ENCODE results near the gene TTC21A. TPM values are rescaled to one million over a fixed set of nuclear protein-coding genes. Genes with fewer than 3 reads are reported as not detected.
A peak's percentile ranks its signal among the peaks of the same experiment; 100 is the strongest.
"Not testable (repeated sequence)": the region's sequence is repeated elsewhere in the genome, so short reads cannot be mapped to it uniquely, and the experiment has no call there.

The TTC21A gene
- total and polyA plus RNA-seq, 2 of the 13 experiments (the other 11 are each of a cell fraction or from before 2014, with no cell fraction given): 0.31 to 1.5 TPM

GRCh38 chr3:39107388-39108199, at the start of gene TTC21A, which contains the start of gene GORASP1 (continued):
- no peak for TF ChIP-seq ZNF12 (CRISPR knock-in tag; IDR thresholded peaks at IDR 0.05)
- peak; percentile 75 for TF ChIP-seq ZFY (CRISPR knock-in tag; IDR thresholded peaks at IDR 0.05)
- peak; percentile 56; the same call in 1 of the 2 replicates for TF ChIP-seq PAX8 (CRISPR knock-in tag; IDR thresholded peaks at IDR 0.05; ENCODE audit: borderline replicate concordance)
- TF ChIP-seq FUBP1 (CRISPR knock-in tag; IDR thresholded peaks at IDR 0.05; ENCODE audit: borderline replicate concordance): peak; percentile 64; the same call in 1 of the 2 replicates
- TF ChIP-seq ZFYVE20 (CRISPR knock-in tag; IDR thresholded peaks at IDR 0.05; ENCODE audit: borderline replicate concordance, low read depth): 0 out of 2 replicates have a peak, but pooled peaks have one; percentile 36
- peak; percentile 42; the same call in 1 of the 2 replicates for TF ChIP-seq ZNF34 (CRISPR knock-in tag; IDR thresholded peaks at IDR 0.05; ENCODE audit: borderline replicate concordance)
- TF ChIP-seq MXD3 (CRISPR knock-in tag; IDR thresholded peaks at IDR 0.05): peak; percentile 19
- TF ChIP-seq ZSCAN25 (CRISPR knock-in tag; IDR thresholded peaks at IDR 0.05): peak; percentile 20; the same call in 1 of the 2 replicates
- TF ChIP-seq POLR2AphosphoS5 (IDR thresholded peaks at IDR 0.05; ENCODE audit: low read depth, low read length): peak; percentile 63
- TF ChIP-seq MXI1 (IDR thresholded peaks at IDR 0.05; ENCODE audit: borderline replicate concordance, low read depth, low read length): peak; percentile 49; the same call in 1 of the 3 replicates
- no peak for TF ChIP-seq ZBTB8A (CRISPR knock-in tag; IDR thresholded peaks at IDR 0.05; ENCODE audit: borderline replicate concordance, low read depth)

- FAIRE-seq; POLR2A ChIA-PET; H3K9ac ChIP-seq (ENCODE audit: insufficient read depth, low read depth, low read length); H3K4me3 ChIP-seq (replicated peaks in 1 of 3; ENCODE audit: insufficient read depth in 1 of 3, low read depth in 2 of 3, low read length in 3 of 3); CTCF ChIA-PET (ENCODE audit: low intra/inter-chr PET ratio, low total read pairs); H3K4me2 ChIP-seq (ENCODE audit: low read depth, low read length); in situ Hi-C loops (cut with HindIII; ENCODE audit: extremely low pct_ligation_motif_present, low pct_unique_long_range_greater_than_20kb); H3K9me3 ChIP-seq (ENCODE audit: low read length); intact Hi-C loops (cut with micrococcal nuclease; ENCODE audit: unreplicated experiment); H3K27me3 ChIP-seq (ENCODE audit: control insufficient read depth in 1 of 2, insufficient read depth in 2 of 2, low read length in 2 of 2); ATAC-seq; DNase-seq (ENCODE audit: low spot score); BruUV-seq (replicated peaks); H2AFZ ChIP-seq (ENCODE audit: low read length); H3K27ac ChIP-seq (ENCODE audit: extremely low read length, insufficient read depth, low read length): not testable (repeated sequence)
- H3K79me2 ChIP-seq (ENCODE audit: insufficient read depth, low read length): peaks cover 51% of the 10 kb centered on the region
- peaks cover 24% of the 10 kb centered on the region; the same call in 1 of the 2 replicates for H4K20me1 ChIP-seq (ENCODE audit: insufficient read depth, low read length)
- H3K36me3 ChIP-seq (replicated peaks in 1 of 2; ENCODE audit: control insufficient read depth in 1 of 2, insufficient read depth in 2 of 2, low read length in 2 of 2): peaks cover 0 to 13% of the 10 kb centered on the region in 2 experiments; a peak in 2 of 5 replicates
- WGBS (ENCODE audit: low lambda C conversion rate): 100% methylated on average over 2 of the region's 2 CpGs
- peaks cover 12% of the 10 kb centered on the region for H3K4me1 ChIP-seq (ENCODE audit: insufficient read depth, low read length)
These were observed 46.3 kb upstream of the TTC21A start for GRCh38 chr3:39061228-39061627.

Measured in HepG2 (cell line).